Measurements from ENCODE around the gene TIAM1.

GRCh38 chr21:31284797-31285397 is 59.2 kb downstream of the TIAM1 start:
- TF ChIP-seq CTCF (IDR thresholded peaks at IDR 0.05) = no peak
- no peak for TF ChIP-seq POLR2A (IDR thresholded peaks at IDR 0.05)

Measured in adrenal gland (tissue), 5 donors.